AG08396 (cell line): ENCODE data around the gene AP2A1.

Source experiments
- DNase-seq: peaks from one replicate; pipeline ENCODE4 v3.0.0; 2012; ENCODE audit warnings: low spot score, mixed read lengths

AP2A1 gene

DNA sequence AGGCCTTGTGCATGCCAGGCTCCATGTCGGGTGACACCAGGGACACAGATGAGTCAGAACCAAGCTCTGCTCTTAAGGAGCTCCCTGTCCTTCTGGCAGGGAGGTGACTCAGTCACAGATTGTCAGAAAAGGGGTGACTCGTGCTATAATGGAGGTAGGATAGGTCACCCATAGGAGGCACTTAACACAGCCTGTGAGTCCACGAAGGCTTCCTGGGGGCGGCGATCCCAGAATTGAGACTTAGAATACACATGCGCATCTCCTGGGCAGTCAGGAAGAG lies 26.7 kb downstream of the AP2A1 start:
- DNase-seq, result peak; percentile 73

- DNase-seq, result no peak
Observed at GRCh38 chr19:49795615-49796014, 28.8 kb downstream of the AP2A1 start.

- no peak for DNase-seq
Observed at GRCh38 chr19:49798574-49798973, 31.8 kb downstream of the AP2A1 start.

DNA sequence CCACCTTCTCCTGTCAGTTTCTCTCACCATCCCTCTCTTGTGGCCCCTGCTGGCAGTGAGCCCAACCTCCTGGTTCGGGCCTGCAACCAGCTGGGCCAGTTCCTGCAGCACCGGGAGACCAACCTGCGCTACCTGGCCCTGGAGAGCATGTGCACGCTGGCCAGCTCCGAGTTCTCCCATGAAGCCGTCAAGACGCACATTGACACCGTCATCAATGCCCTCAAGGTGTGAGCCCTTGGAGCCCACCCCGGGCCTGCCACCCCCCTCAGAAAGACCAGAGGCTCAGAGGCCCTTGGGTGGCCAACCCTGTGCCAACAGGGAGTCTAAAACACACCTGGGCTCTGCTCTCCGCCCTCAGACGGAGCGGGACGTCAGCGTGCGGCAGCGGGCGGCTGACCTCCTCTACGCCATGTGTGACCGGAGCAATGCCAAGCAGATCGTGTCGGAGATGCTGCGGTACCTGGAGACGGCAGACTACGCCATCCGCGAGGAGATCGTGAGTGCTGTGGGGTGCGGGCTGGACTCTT lies 32.5 kb downstream of the AP2A1 start:
- no peak for DNase-seq

DNA sequence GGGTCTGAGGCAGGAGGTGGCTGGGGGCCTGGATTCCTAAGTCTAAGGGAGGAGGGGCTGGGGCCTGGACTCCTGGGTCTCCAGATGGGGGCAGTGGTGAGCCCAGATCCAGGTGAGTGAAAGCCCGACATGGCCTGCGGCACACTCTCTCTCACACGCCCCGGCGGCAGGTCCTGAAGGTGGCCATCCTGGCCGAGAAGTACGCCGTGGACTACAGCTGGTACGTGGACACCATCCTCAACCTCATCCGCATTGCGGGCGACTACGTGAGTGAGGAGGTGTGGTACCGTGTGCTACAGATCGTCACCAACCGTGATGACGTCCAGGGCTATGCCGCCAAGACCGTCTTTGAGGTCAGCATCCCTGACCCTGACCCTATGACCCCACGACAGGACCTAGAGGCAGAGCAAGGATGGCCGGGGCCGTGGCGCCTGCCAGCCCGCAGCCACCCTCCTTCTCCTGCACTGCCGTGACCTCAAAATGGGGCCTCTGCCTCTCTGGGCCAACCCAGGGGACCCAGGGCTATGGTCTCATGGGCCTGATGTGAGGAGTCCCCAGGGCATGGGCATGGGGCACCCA lies 33.1 kb downstream of the AP2A1 start:
- DNase-seq, result no peak

DNA sequence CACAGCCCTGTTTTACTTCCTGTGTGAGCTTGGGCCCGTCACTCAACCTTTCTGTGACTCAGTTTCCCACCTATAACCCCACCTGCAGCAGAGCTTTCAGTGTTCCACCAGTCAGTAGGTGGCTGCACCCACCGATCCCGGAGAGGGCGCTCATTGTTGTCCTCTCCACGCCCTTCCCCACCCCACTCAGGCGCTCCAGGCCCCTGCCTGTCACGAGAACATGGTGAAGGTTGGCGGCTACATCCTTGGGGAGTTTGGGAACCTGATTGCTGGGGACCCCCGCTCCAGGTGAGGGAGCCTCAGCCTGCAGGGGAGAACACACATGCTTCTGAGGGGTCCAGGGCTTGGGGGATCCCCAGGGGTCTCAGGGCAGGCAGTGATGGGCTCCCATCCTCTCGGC lies 34.0 kb downstream of the AP2A1 start:
- no peak for DNase-seq

- no peak for DNase-seq
Observed at GRCh38 chr19:49801401-49801888, 34.6 kb downstream of the AP2A1 start.

- DNase-seq, result peak; percentile 96
Observed at GRCh38 chr19:49801966-49802661, 35.3 kb downstream of the AP2A1 start.

GRCh38 chr19:49802836-49803528 lies 36.2 kb downstream of the AP2A1 start:
- DNase-seq, result no peak

- no peak for DNase-seq
Observed at GRCh38 chr19:49803529-49803856, 36.7 kb downstream of the AP2A1 start.

- no peak for DNase-seq
Observed at GRCh38 chr19:49805822-49806619, 39.2 kb downstream of the AP2A1 start.

- no peak for DNase-seq
Observed at GRCh38 chr19:49806620-49806959, 39.8 kb downstream of the AP2A1 start.

DNA sequence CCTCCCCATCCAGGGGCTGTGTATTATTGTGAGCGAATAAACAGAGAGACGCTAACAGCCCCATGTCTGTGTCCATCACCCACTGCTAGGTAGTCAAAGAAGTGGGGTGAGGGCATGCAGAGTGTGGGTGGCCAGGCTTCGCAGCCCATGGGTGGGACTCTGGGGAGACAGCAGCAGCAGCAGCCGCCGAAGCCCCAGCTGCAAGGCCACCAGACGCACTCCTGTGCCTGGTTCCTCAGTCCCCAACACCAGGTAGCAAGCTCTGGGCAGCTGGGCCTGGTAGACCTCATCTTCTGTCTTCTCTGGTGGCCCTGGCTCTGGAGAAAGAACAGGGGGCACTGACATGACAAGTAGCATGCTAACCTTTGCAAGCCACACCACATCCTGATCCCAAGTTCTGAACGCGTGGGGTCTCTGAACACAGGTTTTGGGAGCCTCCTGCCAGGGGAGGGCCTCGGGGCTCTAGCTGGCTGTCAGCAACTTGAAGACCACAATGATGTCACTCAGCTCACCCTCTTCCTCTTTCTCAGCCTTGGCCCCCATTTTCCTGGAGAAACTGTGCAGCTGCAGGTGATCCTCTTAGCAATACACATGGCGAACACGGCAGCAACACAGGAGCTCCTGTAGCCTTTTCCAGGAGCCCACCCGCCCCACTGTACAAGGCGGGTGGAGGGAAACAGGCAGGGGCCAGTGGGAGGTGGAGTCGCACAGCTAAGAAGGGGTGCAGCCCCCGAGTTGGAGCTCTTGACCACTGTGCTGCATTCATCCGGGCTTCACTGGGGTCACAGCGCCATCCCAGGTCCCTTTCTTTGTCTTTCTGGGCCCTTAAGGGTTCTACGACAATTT lies 40.5 kb downstream of the AP2A1 start:
- DNase-seq, result no peak

DNA sequence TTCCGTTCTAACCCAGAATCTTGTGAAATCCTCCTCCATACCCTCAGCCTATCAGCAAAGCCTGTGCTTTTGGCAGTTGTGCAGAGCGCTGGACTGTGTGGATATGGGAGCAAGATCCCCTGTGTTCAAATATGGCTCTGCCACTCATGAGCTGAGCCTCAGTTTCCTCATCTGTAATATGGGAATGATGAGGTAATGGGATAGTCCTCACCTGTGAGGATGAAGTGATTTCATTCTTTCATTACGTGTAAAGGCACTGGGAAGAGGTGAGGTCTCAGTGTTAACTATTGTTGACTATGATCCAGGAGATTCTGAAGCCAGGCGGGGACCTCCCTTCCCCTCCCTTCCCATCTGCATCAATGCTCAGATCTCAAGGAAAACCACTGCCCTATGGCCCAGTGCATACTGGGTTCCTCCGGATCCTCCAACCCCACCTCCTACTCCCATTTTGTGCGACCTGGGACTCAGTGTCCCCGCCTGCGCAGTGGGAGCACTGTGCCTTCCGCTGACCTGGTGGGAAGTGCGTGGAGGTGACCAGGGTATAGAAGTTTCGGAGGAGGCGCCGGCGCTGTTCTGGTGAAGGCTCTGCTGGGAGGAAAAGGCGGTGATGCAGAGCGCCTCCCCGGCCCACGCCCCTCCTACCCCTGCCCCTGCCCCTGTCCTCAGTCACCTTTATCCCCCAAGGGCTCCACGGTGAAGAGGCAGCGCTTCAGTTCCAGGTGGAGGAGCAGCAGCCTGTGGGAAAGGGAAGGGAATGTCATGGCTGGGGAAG lies 41.3 kb downstream of the AP2A1 start:
- DNase-seq, result no peak

GRCh38 chr19:49808711-49809159 lies 41.9 kb downstream of the AP2A1 start:
- peak; percentile 95 for DNase-seq

DNA sequence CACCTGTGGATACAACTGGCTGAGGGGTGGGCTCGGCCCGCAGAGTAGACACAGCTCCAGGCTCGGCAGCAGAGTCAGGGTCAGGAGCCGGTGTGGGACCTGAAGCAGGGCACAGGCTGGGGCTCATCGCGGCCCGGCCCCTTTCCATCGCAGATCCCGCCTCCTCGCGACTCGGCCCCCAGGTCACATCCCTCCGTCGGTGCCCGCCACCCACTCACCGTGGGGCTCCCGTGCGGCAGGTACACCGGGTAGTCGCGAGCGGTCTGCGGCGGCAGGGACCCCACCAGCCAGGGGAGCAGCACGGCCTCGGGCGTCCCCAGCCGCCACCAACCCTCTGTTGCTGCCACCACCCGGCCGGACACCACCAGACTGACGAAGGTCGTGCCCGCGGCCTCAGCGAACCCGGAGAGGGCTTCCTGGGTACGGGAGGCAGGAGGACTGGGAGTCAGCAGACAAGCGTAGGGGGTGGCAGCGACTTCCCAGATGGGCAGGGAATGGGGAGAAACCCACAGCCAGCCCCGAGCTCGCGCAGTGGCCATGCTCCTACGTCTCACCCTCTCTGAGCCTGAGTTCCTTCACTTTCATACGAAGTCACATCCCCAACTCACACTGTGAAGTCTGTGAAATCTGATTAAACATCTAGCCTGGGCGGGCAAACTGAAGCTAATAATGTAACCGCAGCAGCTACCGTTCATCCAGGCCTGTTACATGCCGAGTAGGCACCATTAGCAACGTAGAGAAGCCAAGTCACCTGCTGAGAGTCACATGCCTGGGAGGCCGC lies 42.5 kb downstream of the AP2A1 start:
- DNase-seq, result peak; percentile 55

- no peak for DNase-seq
Observed at GRCh38 chr19:49809941-49810389, 43.2 kb downstream of the AP2A1 start.

DNA sequence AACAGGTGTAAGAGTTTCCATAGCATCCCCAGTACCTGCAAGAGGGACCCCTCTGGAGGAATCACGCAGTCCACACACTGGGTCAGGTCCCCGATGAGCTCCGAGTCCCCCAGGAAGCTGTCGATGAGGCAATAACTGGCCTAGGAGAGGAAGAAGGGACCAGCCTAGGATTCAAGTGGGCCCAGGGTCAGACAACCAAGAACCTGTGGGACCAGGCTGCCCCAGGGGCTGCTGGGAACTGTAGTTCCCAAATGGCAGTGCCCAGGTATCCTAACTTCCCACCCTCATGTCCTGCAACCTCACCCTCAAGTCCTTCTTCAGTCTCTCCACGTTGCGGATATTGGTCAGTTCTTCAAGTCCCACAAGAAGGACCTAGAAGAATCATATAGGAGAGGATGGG lies 44.5 kb downstream of the AP2A1 start:
- DNase-seq, result no peak

DNA sequence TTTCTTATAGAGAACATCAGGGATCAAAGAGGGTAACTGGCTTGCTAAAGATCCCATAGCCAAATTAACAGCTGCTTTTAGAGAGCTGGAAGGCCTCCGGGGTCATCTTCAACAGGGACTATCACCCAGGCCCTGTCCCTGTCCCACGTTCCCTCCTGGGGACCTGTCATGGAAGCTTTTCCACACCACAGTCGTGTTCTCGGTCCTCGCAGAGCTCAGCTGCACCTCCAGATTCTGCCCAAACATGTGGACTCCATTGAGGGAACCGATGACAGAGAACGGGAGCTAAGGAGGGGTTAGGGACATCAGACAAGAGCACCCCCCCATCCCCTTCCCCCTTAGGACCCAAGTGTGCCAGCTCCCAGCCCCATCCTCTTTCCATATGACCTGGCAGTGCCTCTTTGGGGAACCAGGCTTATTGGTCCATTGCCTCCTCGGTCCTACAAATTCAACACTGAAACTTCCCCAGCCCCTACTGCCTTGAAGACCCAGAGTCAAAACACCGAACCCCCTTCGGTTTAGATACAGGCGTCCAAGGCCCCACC lies 45.7 kb downstream of the AP2A1 start:
- DNase-seq, result no peak
